Thyroid gland (tissue), 4 donors: ENCODE results near the gene RAD9B.

Experiments
- CTCF ChIP-seq, 6 experiments: fragments of 200-600 bp in 3 of 6; fragments of 450-650 bp in 3 of 6; sonication (generic) in 3 of 6; IDR thresholded peaks; one replicate each; pipeline ENCODE4 v1.5.1; 2016 to 2019; ENCODE audit warnings: antibody characterized with exemption in 6 of 6, mild to moderate bottlenecking in 2 of 6, inconsistent platforms in 1 of 6, moderate library complexity in 1 of 6
- POLR2A ChIP-seq, 2 donors: fragments of 450-650 bp; IDR thresholded peaks; one replicate each; pipeline ENCODE4 v1.6.1; 2017; ENCODE audit warnings: antibody characterized with exemption in 2 of 2, mild to moderate bottlenecking in 2 of 2, moderate library complexity in 1 of 2

GRCh38 chr12:110546339-110546738 is 44.2 kb downstream of the RAD9B start:
- TF ChIP-seq CTCF (IDR thresholded peaks at IDR 0.05) (no peak), POLR2A (IDR thresholded peaks at IDR 0.05) (no peak)
